ENCODE data around the gene FGGY. TPM values are rescaled to one million over a fixed set of nuclear protein-coding genes. Genes with fewer than 3 reads are reported as not detected.

Gene FGGY
- total RNA-seq, 1 donor from 2014 or later, result 16.4 TPM

DNA sequence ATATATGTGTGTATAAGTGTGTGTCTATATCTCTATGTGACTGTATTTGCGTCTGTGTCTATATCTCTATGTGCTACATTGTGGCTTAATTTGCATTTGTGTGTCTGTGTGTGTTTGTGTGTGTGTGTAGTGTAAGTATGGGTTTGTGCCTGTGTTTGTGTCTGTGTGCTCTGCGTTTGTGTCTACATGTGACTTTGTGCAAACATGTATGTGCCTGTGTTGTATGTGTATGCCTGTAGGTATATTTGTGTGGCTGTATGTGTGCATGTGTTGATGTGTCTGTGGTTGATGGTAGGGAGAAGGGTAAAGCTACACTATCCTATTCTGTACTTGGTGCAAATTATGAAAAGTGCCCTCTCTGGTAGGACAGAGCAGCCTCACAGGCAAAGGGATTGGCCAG lies 7.3 kb upstream of the FGGY start:
- no peaks in the 10 kb centered on the region for H3K27me3 Mint-ChIP-seq (ENCODE audit: low read depth)
- no peaks in the 10 kb centered on the region for H3K4me1 Mint-ChIP-seq
- H3K4me3 Mint-ChIP-seq, result no peak overlapping the region
- H3K36me3 Mint-ChIP-seq (ENCODE audit: low read depth), result no peaks in the 10 kb centered on the region
- TF ChIP-seq, protein P1, sequence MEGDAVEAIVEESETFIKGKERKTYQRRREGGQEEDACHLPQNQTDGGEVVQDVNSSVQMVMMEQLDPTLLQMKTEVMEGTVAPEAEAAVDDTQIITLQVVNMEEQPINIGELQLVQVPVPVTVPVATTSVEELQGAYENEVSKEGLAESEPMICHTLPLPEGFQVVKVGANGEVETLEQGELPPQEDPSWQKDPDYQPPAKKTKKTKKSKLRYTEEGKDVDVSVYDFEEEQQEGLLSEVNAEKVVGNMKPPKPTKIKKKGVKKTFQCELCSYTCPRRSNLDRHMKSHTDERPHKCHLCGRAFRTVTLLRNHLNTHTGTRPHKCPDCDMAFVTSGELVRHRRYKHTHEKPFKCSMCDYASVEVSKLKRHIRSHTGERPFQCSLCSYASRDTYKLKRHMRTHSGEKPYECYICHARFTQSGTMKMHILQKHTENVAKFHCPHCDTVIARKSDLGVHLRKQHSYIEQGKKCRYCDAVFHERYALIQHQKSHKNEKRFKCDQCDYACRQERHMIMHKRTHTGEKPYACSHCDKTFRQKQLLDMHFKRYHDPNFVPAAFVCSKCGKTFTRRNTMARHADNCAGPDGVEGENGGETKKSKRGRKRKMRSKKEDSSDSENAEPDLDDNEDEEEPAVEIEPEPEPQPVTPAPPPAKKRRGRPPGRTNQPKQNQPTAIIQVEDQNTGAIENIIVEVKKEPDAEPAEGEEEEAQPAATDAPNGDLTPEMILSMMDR (conservative IDR thresholded peaks at IDR 0.05), result no peak
- no peak overlapping the region for H3K27ac Mint-ChIP-seq (ENCODE audit: unreplicated experiment)
- H3K9me3 Mint-ChIP-seq, result no peaks in the 10 kb centered on the region
- no peak for DNase-seq (ENCODE audit: low read depth, low spot score)

DNA sequence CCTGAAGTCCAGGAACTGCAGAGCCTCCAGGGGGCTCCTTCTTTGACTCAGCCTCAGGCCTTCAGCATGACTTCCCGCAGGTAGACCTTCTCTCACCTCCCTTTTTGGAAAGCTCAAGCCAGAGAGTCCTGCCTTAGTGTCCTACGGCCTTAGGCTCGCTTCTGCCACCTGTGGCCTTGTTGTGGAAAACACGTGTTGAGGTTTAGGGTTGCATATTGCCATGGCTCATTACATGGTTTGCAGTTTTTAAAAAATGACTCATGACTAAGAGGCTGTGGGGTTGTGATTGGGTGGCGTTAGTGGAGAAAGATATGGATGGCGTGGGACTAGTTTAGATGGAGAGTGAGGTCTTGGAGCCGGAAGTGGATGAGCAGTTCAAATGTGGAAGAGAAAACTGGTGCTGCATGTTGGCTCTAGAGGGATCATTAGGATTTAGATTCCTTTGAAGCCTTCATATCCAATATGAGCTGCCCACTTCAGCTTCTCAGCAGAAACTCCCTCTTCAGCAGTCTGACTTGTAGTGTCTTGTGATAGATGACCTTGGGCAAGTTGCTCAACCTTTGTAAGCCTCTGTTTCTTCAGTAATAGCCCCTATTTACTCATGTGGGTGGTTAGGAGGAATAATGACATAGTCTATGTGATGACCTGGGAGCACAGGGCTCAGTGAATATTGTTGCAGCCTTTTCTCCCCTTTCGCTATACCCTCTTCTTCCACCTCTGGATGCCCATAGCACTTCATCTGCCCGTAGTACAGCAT lies 6.5 kb upstream of the FGGY start:
- H3K36me3 Mint-ChIP-seq (ENCODE audit: low read depth), result no peaks in the 10 kb centered on the region
- no peak overlapping the region for H3K27ac Mint-ChIP-seq (ENCODE audit: unreplicated experiment)
- peaks cover 6% of the 10 kb centered on the region for H3K4me1 Mint-ChIP-seq
- no peaks in the 10 kb centered on the region for H3K9me3 Mint-ChIP-seq
- no peak overlapping the region for H3K4me3 Mint-ChIP-seq
- no peak for DNase-seq (ENCODE audit: low read depth, low spot score)
- no peaks in the 10 kb centered on the region for H3K27me3 Mint-ChIP-seq (ENCODE audit: low read depth)
- TF ChIP-seq, protein P1 (conservative IDR thresholded peaks at IDR 0.05), result peak; percentile 50

DNA sequence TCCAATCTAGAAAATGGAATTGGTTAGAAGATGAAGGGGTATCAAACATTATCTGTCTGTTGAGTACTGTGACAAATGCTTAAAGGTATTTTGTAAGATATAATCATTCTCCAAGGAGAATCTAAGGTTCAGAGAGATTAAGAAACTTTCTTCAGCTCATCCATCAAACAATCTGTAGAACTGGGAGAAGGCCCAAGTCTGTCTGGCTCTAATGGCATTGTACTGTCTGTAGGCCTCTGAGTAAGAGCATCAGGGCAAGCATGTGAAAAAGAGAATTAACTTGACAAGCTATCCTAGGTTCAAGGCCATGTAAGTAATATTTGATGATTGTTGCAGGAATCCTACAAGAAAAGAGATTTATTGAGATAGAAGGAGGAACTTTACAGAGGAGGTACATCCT lies 5.3 kb upstream of the FGGY start:
- TF ChIP-seq, protein P1 (conservative IDR thresholded peaks at IDR 0.05), result no peak
- Mint-ChIP-seq H3K27ac (ENCODE audit: unreplicated experiment) (no peak overlapping the region), H3K36me3 (ENCODE audit: low read depth) (no peaks in the 10 kb centered on the region), H3K9me3 (no peaks in the 10 kb centered on the region), H3K4me1 (peaks cover 13% of the 10 kb centered on the region), H3K27me3 (ENCODE audit: low read depth) (no peaks in the 10 kb centered on the region), H3K4me3 (no peak overlapping the region)
- DNase-seq (ENCODE audit: low read depth, low spot score), result no peak

DNA sequence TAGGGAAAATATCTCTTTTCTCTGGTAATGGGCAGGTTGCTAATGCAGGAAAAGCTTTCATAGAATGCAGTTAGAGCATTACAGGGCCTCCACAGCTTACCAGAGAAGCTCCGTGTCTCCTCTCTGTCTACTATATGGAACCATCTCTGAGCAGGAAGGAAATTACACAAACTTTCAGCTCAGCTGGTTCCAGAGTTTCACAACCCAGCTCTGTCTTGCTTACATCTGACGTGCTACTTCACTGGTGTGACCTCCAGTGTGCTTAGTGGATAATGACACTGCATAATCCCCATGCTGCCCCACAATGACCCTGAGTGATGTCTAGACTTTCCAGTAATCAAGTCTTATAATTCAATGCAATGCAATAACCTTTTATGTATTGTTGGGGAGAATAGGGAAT lies 4.3 kb upstream of the FGGY start:
- H3K36me3 Mint-ChIP-seq (ENCODE audit: low read depth), result no peaks in the 10 kb centered on the region
- H3K27ac Mint-ChIP-seq (ENCODE audit: unreplicated experiment), result no peak overlapping the region
- H3K4me3 Mint-ChIP-seq, result no peak overlapping the region
- peaks cover 20% of the 10 kb centered on the region for H3K4me1 Mint-ChIP-seq
- DNase-seq (ENCODE audit: low read depth, low spot score), result no peak
- TF ChIP-seq, protein P1 (conservative IDR thresholded peaks at IDR 0.05), result no peak
- no peaks in the 10 kb centered on the region for H3K9me3 Mint-ChIP-seq
- no peaks in the 10 kb centered on the region for H3K27me3 Mint-ChIP-seq (ENCODE audit: low read depth)

DNA sequence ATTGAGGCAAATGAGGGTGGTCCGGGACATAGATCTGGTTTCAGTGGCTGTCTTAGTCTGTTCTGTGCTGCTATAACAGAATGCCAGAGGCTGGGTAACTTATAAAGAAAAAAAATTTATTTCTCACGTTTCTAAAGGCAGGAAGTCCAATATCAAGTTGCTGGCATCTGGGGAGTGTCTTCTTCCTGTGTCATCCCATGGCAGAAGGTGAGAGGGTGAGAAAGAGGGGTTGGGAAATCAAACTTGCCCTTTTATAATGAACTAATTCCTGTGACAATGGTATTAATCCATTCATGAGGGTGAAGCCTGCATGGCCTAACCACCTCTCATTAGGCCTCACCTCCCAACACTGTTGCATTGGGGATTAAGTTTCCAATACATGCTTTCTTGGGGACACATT lies 3.7 kb upstream of the FGGY start:
- Mint-ChIP-seq H3K27ac (ENCODE audit: unreplicated experiment) (no peak overlapping the region), H3K4me1 (peaks cover 26% of the 10 kb centered on the region), H3K36me3 (ENCODE audit: low read depth) (no peaks in the 10 kb centered on the region), H3K27me3 (ENCODE audit: low read depth) (no peaks in the 10 kb centered on the region), H3K9me3 (no peaks in the 10 kb centered on the region), H3K4me3 (no peak overlapping the region)
- TF ChIP-seq, protein P1 (conservative IDR thresholded peaks at IDR 0.05), result no peak
- no peak for DNase-seq (ENCODE audit: low read depth, low spot score)

Measured in neural crest cell (in vitro differentiated cells).